ENCODE results near the gene AFG1L. TPM values are rescaled to one million over a fixed set of nuclear protein-coding genes. Genes with fewer than 3 reads are reported as not detected.

Gene AFG1L
- total RNA-seq, 1 donor from 2014 or later = 9.3 TPM

GRCh38 chr6:108330806-108331205, 36.0 kb downstream of the AFG1L start:
- no peak for TF ChIP-seq CTCF (IDR thresholded peaks at IDR 0.05; ENCODE audit: unreplicated experiment)
- peaks cover 8% of the 10 kb centered on the region for H3K9me3 Mint-ChIP-seq
- H3K27ac Mint-ChIP-seq = no peak overlapping the region
- no peaks in the 10 kb centered on the region for H3K27me3 Mint-ChIP-seq (ENCODE audit: low read depth)
- DNase-seq (ENCODE audit: low spot score in 2 of 2, unreplicated experiment in 2 of 2) = no peak
- peaks cover 23% of the 10 kb centered on the region for H3K36me3 Mint-ChIP-seq
- no peak overlapping the region for H3K4me3 Mint-ChIP-seq
- H3K4me1 Mint-ChIP-seq = no peaks in the 10 kb centered on the region

DNA sequence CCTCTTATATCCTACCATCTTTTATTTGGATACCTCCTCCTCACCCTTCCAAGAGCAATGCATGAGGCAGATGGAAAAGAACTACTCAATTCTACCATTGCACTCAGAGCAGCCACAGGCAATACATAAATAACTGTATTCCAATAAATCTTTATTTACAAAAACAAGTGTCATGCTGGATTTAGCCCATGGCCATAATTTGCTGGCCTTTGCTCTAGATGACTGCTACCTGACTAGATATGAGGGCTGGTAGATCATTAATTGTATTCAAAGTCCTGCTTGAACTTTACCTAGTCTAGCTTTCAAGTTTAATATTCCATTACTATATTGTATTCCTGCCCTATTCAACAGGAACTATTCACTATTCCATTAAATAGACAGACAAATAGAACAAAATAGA, 37.1 kb downstream of the AFG1L start:
- DNase-seq (ENCODE audit: low spot score in 2 of 2, unreplicated experiment in 2 of 2) = no peak
- no peaks in the 10 kb centered on the region for H3K4me1 Mint-ChIP-seq
- H3K36me3 Mint-ChIP-seq = peaks cover 17% of the 10 kb centered on the region
- no peak for TF ChIP-seq CTCF (IDR thresholded peaks at IDR 0.05; ENCODE audit: unreplicated experiment)
- H3K9me3 Mint-ChIP-seq = peaks cover 8% of the 10 kb centered on the region
- H3K4me3 Mint-ChIP-seq = no peak overlapping the region
- no peak overlapping the region for H3K27ac Mint-ChIP-seq
- no peaks in the 10 kb centered on the region for H3K27me3 Mint-ChIP-seq (ENCODE audit: low read depth)

GRCh38 chr6:108336971-108337370, 42.1 kb downstream of the AFG1L start:
- H3K4me3 Mint-ChIP-seq = no peak overlapping the region
- H3K36me3 Mint-ChIP-seq = peaks cover 1% of the 10 kb centered on the region
- no peak overlapping the region for H3K27ac Mint-ChIP-seq
- DNase-seq (ENCODE audit: low spot score in 2 of 2, unreplicated experiment in 2 of 2) = no peak
- H3K4me1 Mint-ChIP-seq = no peaks in the 10 kb centered on the region
- no peaks in the 10 kb centered on the region for H3K27me3 Mint-ChIP-seq (ENCODE audit: low read depth)
- no peaks in the 10 kb centered on the region for H3K9me3 Mint-ChIP-seq
- TF ChIP-seq CTCF (IDR thresholded peaks at IDR 0.05; ENCODE audit: unreplicated experiment) = no peak

DNA sequence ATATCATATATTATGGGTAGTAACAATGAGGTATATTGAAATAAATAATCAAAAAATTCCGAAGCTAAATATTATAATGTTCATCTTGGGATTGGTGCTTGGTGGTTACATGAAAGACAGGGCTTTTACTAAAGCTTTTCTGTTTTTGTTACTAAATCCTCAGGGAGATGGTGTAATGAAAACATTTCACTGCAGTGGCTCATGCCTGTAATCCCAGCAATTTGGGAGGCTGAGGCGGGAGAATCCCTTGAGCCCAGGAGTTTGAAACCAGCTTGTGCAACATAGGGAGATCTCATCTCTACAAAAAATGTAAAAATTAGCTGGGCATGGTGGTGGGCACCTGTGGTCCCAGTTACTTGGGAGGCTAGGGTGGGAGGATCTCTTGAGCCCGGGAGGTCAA, 42.9 kb downstream of the AFG1L start:
- Mint-ChIP-seq H3K27me3 (ENCODE audit: low read depth) (no peaks in the 10 kb centered on the region), H3K4me1 (no peaks in the 10 kb centered on the region), H3K4me3 (no peak overlapping the region), H3K27ac (no peak overlapping the region), H3K9me3 (no peaks in the 10 kb centered on the region), H3K36me3 (peaks cover 1% of the 10 kb centered on the region)
- DNase-seq (ENCODE audit: low spot score in 2 of 2, unreplicated experiment in 2 of 2) = no peak
- TF ChIP-seq CTCF (IDR thresholded peaks at IDR 0.05; ENCODE audit: unreplicated experiment) = no peak

- Mint-ChIP-seq H3K4me3 (no peak overlapping the region), H3K36me3 (peaks cover 5% of the 10 kb centered on the region), H3K9me3 (no peaks in the 10 kb centered on the region), H3K27ac (no peak overlapping the region), H3K4me1 (no peaks in the 10 kb centered on the region), H3K27me3 (ENCODE audit: low read depth) (no peaks in the 10 kb centered on the region)
- no peak for TF ChIP-seq CTCF (IDR thresholded peaks at IDR 0.05; ENCODE audit: unreplicated experiment)
- no peak for DNase-seq (ENCODE audit: low spot score in 2 of 2, unreplicated experiment in 2 of 2)
Observed at GRCh38 chr6:108341372-108341771, 46.5 kb downstream of the AFG1L start.

DNA sequence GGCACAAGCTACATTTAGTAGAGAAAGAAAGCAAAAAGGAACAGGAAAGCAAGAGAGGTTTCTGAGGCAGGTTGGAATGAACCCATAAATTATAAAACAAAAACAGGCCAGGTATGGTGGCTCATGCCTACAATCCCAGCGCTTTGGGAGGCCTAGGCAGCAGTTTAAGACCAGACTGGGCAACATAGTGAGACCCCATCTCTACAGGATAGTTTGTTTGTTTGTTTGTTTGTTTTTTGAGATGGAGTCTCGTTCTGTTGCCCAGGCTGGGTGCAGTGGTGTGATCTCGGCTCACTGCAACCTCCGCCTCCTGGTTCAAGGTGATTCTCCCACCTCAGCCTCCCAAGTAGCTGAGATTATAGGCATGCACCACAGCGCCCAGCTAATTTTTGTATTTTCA, 49.0 kb downstream of the AFG1L start:
- no peaks in the 10 kb centered on the region for H3K9me3 Mint-ChIP-seq
- H3K4me1 Mint-ChIP-seq = no peaks in the 10 kb centered on the region
- peaks cover 5% of the 10 kb centered on the region for H3K36me3 Mint-ChIP-seq
- TF ChIP-seq CTCF (IDR thresholded peaks at IDR 0.05; ENCODE audit: unreplicated experiment) = no peak
- H3K4me3 Mint-ChIP-seq = no peak overlapping the region
- no peak overlapping the region for H3K27ac Mint-ChIP-seq
- H3K27me3 Mint-ChIP-seq (ENCODE audit: low read depth) = no peaks in the 10 kb centered on the region
- DNase-seq (ENCODE audit: low spot score in 2 of 2, unreplicated experiment in 2 of 2) = no peak

Data from mesothelial cell of epicardium (in vitro differentiated cells).